Activated CD4-positive, CD25-positive, alpha-beta regulatory T cell treated with anti-CD3 and anti-CD28 coated beads, Interleukin-2, amount 50 U/mL, for 72 hours (primary cell): ENCODE measurements around the gene ZNF684.

Experiments used
- DNase-seq: peaks from one replicate; pipeline ENCODE4 v3.0.0; 2021

Gene ZNF684

GRCh38 chr1:40575336-40575735 is 43.9 kb downstream of the ZNF684 start:
- DNase-seq = no peak

GRCh38 chr1:40582116-40582515 is 50.7 kb downstream of the ZNF684 start:
- DNase-seq = no peak

GRCh38 chr1:40583980-40584379 is 52.5 kb downstream of the ZNF684 start:
- no peak for DNase-seq

GRCh38 chr1:40588586-40588985 is 57.1 kb downstream of the ZNF684 start:
- DNase-seq = no peak

- DNase-seq = no peak
These were observed 60.8 kb downstream of the ZNF684 start for GRCh38 chr1:40592107-40592803.

GRCh38 chr1:40593449-40594186 is 62.2 kb downstream of the ZNF684 start:
- DNase-seq = no peak

GRCh38 chr1:40594187-40594531 is 62.7 kb downstream of the ZNF684 start:
- no peak for DNase-seq

GRCh38 chr1:40595623-40596022 is 64.2 kb downstream of the ZNF684 start:
- DNase-seq = no peak
